Left colon (tissue), 2 donors: ENCODE results near the gene TSR3. TPM values are rescaled to one million over a fixed set of nuclear protein-coding genes. Genes with fewer than 3 reads are reported as not detected.

ENCODE experiments used
- ATAC-seq: fragments of 200-7000 bp; cut with Tn5 transposase; one replicate; pipeline ENCODE4 v1.9.1; 2020; ENCODE audit warnings: mild to moderate bottlenecking, moderate library complexity
- DNase-seq, 2 donors: peaks; one replicate each; pipeline ENCODE4 v3.0.0-alpha.2; 2020
- intact Hi-C, 2 donors: fragments of 100-400 bp; cut with DNase I in 1 of 2; cut with micrococcal nuclease in 1 of 2; formaldehyde crosslinking; loops; one replicate each; pipeline versions ENCODE4 v1.11.2 to v1.14.0; 2022; cut with DNase I, micrococcal nuclease
- total RNA-seq, 2 donors: library from RNA; stranded (reverse); fragmentation: NEBNext Ultra II Directional; extraction: Animal tissue kit (Norgen Biotek cat#: 25700); gene quantifications; one replicate each; pipeline ENCODE4 v1.2.1, GENCODE V29; 2021
- donor health status: DM: no; HTN: no; CAD: no.
- donor health status: DM: yes; HTN: yes; CAD: no.

The TSR3 gene
- total RNA-seq, 2 donors from 2014 or later: 50.7 to 54.4 TPM

GRCh38 chr16:1342526-1343427, 8.9 kb downstream of the TSR3 start:
- intact Hi-C loops: no loop called here
- DNase-seq: peak; percentile 98
- ATAC-seq: peak; percentile 90

GRCh38 chr16:1341495-1342420, 9.9 kb downstream of the TSR3 start:
- intact Hi-C loops: no loop called here
- ATAC-seq (no peak), DNase-seq (no peak)

GRCh38 chr16:1340730-1341494, 10.8 kb downstream of the TSR3 start:
- ATAC-seq (no peak), DNase-seq (no peak)
- intact Hi-C loops: no loop called here

GRCh38 chr16:1338855-1339675, 12.6 kb downstream of the TSR3 start:
- DNase-seq: no peak
- ATAC-seq: no peak
- intact Hi-C loops: no loop called here

GRCh38 chr16:1338119-1338730, 13.5 kb downstream of the TSR3 start:
- peak; percentile 53 to 76 for DNase-seq
- intact Hi-C loops: no loop called here

GRCh38 chr16:1337486-1337885, 14.2 kb downstream of the TSR3 start:
- intact Hi-C loops: no loop called here
- ATAC-seq (no peak), DNase-seq (no peak)

More at GRCh38 chr16:1338119-1338730, 13.5 kb downstream of the TSR3 start:
- no peak for ATAC-seq

GRCh38 chr16:1336619-1337018, 15.1 kb downstream of the TSR3 start:
- ATAC-seq (no peak), DNase-seq (no peak)
- intact Hi-C loops: no loop called here

GRCh38 chr16:1335996-1336395, 15.7 kb downstream of the TSR3 start:
- DNase-seq: no peak
- no peak for ATAC-seq
- intact Hi-C loops: no loop called here

GRCh38 chr16:1335211-1335971, 16.3 kb downstream of the TSR3 start:
- intact Hi-C loops: no loop called here
- DNase-seq: no peak
- no peak for ATAC-seq

- no peak for ATAC-seq
- intact Hi-C loops: no loop called here
- no peak for DNase-seq
Measured at GRCh38 chr16:1334739-1335138, 16.9 kb downstream of the TSR3 start.

- no peak for ATAC-seq
- DNase-seq: no peak
- intact Hi-C loops: no loop called here
Measured at GRCh38 chr16:1333854-1334700, 17.6 kb downstream of the TSR3 start.

- intact Hi-C loops: no loop called here
- peak; percentile 78 for ATAC-seq
Measured at GRCh38 chr16:1333149-1333812, 18.4 kb downstream of the TSR3 start, which contains the start of gene BAIAP3. TSS of gene BAIAP3 (plus strand) at chr16:1333645. CDS start at chr16:1338550, 4,905 bp downstream.

GRCh38 chr16:1332618-1333148, 19.0 kb downstream of the TSR3 start:
- ATAC-seq (no peak), DNase-seq (no peak)
- intact Hi-C loops: no loop called here

More at GRCh38 chr16:1333149-1333812, 18.4 kb downstream of the TSR3 start, which contains the start of gene BAIAP3:
- DNase-seq: peak in 1 of 2 donors; percentile 69

GRCh38 chr16:1331712-1332617, 19.7 kb downstream of the TSR3 start:
- DNase-seq: peak; percentile 81 to 82
- intact Hi-C loops: no loop called here
- peak; percentile 63 for ATAC-seq
